SK-N-MC (cell line): ENCODE data around the gene APOE.
A peak's percentile ranks its signal among the peaks of the same experiment; 100 is the strongest.

Source experiments
- EZH2 ChIP-seq: fragments of 200-600 bp; sonication (generic); IDR thresholded peaks from one replicate; pipeline ENCODE4 v1.6.1; 2017; ENCODE audit warnings: antibody characterized with exemption
- FOXP2 ChIP-seq: optimal IDR thresholded peaks from 2 replicates; pipeline ENCODE3; 2011; ENCODE audit warnings: mild to moderate bottlenecking, moderate library complexity; ENCODE audit not compliant: insufficient read depth; ENCODE audit errors: extremely low read length, control extremely low read depth
- POLR2AphosphoS5 ChIP-seq: IDR thresholded peaks from 2 replicates; pipeline ENCODE4 v1.6.1; 2012; ENCODE audit warnings: mild to moderate bottlenecking, low read depth, low read length, borderline replicate concordance

GRCh38 chr19:44904426-44904994 lies 1.1 kb upstream of the APOE start:
- TF ChIP-seq POLR2AphosphoS5 (peak; percentile 12; the same call in 1 of the 2 replicates), EZH2 (no peak), FOXP2 (no peak)
